ENCODE data around the gene EIF2S1. TPM values are rescaled to one million over a fixed set of nuclear protein-coding genes. Genes with fewer than 3 reads are reported as not detected.

EIF2S1 gene
- total RNA-seq, 1 donor from 2014 or later = 88.3 TPM

DNA sequence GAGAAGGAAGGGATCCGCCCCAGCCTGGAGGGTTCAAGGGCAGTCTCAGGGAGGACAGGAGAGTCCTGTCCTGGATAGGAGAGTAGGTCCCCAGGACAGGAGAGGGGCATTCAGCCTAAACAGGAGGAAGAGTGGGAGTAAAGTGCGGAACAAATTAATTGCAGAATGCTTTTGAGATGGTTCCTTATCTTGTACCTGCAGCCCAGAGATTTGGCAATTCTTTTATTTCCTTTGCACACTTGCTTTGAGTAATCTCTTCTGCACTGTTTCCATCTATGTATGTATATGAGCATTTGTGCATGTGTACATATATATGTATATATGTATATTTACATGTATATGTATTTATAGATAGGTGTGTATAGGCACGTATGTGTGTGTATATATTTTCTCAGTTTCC lies 29.1 kb downstream of the EIF2S1 start:
- Mint-ChIP-seq H3K27ac (ENCODE audit: unreplicated experiment) (no peak overlapping the region), H3K27me3 (ENCODE audit: low read depth) (no peaks in the 10 kb centered on the region), H3K4me3 (ENCODE audit: unreplicated experiment) (no peak overlapping the region), H3K9me3 (ENCODE audit: low read depth) (no peaks in the 10 kb centered on the region), H3K36me3 (ENCODE audit: low read depth) (peaks cover 12% of the 10 kb centered on the region), H3K4me1 (ENCODE audit: low read depth) (no peaks in the 10 kb centered on the region)
- no peak for DNase-seq (ENCODE audit: low spot score)
- TF ChIP-seq, protein P1, sequence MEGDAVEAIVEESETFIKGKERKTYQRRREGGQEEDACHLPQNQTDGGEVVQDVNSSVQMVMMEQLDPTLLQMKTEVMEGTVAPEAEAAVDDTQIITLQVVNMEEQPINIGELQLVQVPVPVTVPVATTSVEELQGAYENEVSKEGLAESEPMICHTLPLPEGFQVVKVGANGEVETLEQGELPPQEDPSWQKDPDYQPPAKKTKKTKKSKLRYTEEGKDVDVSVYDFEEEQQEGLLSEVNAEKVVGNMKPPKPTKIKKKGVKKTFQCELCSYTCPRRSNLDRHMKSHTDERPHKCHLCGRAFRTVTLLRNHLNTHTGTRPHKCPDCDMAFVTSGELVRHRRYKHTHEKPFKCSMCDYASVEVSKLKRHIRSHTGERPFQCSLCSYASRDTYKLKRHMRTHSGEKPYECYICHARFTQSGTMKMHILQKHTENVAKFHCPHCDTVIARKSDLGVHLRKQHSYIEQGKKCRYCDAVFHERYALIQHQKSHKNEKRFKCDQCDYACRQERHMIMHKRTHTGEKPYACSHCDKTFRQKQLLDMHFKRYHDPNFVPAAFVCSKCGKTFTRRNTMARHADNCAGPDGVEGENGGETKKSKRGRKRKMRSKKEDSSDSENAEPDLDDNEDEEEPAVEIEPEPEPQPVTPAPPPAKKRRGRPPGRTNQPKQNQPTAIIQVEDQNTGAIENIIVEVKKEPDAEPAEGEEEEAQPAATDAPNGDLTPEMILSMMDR (IDR thresholded peaks at IDR 0.05) = no peak

GRCh38 chr14:67389811-67390534 lies 29.8 kb downstream of the EIF2S1 start:
- peak overlapping the region; percentile 12 for H3K27ac Mint-ChIP-seq (ENCODE audit: unreplicated experiment)
- TF ChIP-seq, protein P1 (IDR thresholded peaks at IDR 0.05) = no peak

GRCh38 chr14:67391268-67391667 lies 31.1 kb downstream of the EIF2S1 start:
- DNase-seq (ENCODE audit: low spot score) = no peak
- peaks cover 3% of the 10 kb centered on the region for H3K4me1 Mint-ChIP-seq (ENCODE audit: low read depth)
- peaks cover 2% of the 10 kb centered on the region for H3K36me3 Mint-ChIP-seq (ENCODE audit: low read depth)
- no peak overlapping the region for H3K4me3 Mint-ChIP-seq (ENCODE audit: unreplicated experiment)
- no peaks in the 10 kb centered on the region for H3K9me3 Mint-ChIP-seq (ENCODE audit: low read depth)
- TF ChIP-seq, protein P1 (IDR thresholded peaks at IDR 0.05) = no peak
- no peaks in the 10 kb centered on the region for H3K27me3 Mint-ChIP-seq (ENCODE audit: low read depth)
- no peak overlapping the region for H3K27ac Mint-ChIP-seq (ENCODE audit: unreplicated experiment)

More at GRCh38 chr14:67389811-67390534, 29.8 kb downstream of the EIF2S1 start:
- H3K27me3 Mint-ChIP-seq (ENCODE audit: low read depth) = no peaks in the 10 kb centered on the region
- peaks cover 6% of the 10 kb centered on the region for H3K36me3 Mint-ChIP-seq (ENCODE audit: low read depth)
- no peaks in the 10 kb centered on the region for H3K4me1 Mint-ChIP-seq (ENCODE audit: low read depth)
- no peaks in the 10 kb centered on the region for H3K9me3 Mint-ChIP-seq (ENCODE audit: low read depth)
- H3K4me3 Mint-ChIP-seq (ENCODE audit: unreplicated experiment) = no peak overlapping the region
- DNase-seq (ENCODE audit: low spot score) = no peak

DNA sequence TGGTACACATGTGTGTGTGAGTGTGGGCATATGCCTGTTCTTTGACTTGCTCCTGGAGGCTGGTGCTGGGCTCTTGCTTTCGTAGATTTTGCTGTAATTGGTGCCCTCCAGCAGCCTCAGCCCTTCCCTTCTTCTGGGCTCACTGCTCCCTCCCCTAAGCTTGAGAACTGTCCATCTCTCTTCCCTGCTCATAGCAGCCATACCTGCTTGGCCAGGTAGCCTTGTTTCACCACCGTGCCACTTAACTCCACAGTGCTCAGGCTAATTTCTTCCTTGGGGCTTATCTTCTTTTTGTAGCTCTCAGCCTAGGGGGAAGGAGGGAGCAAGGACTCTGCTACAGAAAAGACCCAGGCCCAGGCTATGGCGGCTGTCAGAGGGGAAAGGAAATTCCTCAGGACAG lies 32.0 kb downstream of the EIF2S1 start:
- Mint-ChIP-seq H3K4me3 (ENCODE audit: unreplicated experiment) (no peak overlapping the region), H3K4me1 (ENCODE audit: low read depth) (peaks cover 8% of the 10 kb centered on the region), H3K27me3 (ENCODE audit: low read depth) (no peaks in the 10 kb centered on the region), H3K36me3 (ENCODE audit: low read depth) (no peaks in the 10 kb centered on the region), H3K27ac (ENCODE audit: unreplicated experiment) (no peak overlapping the region), H3K9me3 (ENCODE audit: low read depth) (no peaks in the 10 kb centered on the region)
- no peak for DNase-seq (ENCODE audit: low spot score)
- TF ChIP-seq, protein P1 (IDR thresholded peaks at IDR 0.05) = no peak

DNA sequence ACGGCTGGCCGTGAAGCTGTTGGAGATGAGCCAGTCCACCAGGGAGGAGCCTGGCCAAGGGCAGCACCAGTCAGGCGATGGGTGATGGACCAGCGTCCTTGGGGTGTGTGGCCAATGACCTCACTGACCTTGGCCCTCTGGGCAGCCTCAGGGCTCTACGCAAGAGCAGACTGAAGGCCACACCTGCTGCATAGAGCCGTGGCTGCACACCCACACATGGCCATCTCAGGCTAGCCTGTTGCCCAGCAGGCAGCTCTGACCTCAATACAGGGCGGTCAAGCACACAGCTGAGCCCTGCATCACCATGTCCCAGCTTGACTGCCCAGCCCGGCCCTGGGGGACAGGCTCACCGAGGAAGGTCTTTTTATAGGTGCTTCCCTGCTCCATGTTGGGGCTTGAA lies 32.7 kb downstream of the EIF2S1 start:
- Mint-ChIP-seq H3K9me3 (ENCODE audit: low read depth) (no peaks in the 10 kb centered on the region), H3K4me3 (ENCODE audit: unreplicated experiment) (no peak overlapping the region), H3K27ac (ENCODE audit: unreplicated experiment) (no peak overlapping the region)

More for the DNA sequence above, 32.7 kb downstream of the EIF2S1 start:
- TF ChIP-seq, protein P1 (IDR thresholded peaks at IDR 0.05) = no peak
- H3K36me3 Mint-ChIP-seq (ENCODE audit: low read depth) = no peaks in the 10 kb centered on the region
- no peak for DNase-seq (ENCODE audit: low spot score)
- peaks cover 8% of the 10 kb centered on the region for H3K4me1 Mint-ChIP-seq (ENCODE audit: low read depth)
- H3K27me3 Mint-ChIP-seq (ENCODE audit: low read depth) = no peaks in the 10 kb centered on the region

All from chondrocyte (in vitro differentiated cells).